NCI-H226 (cell line): ENCODE results near the gene TPPP2.

ENCODE experiments used
- DNase-seq: peaks from one replicate; pipeline ENCODE4 v3.0.0-alpha.2; 2015

Gene TPPP2

GRCh38 chr14:21081521-21082142 lies 51.6 kb downstream of the TPPP2 start:
- DNase-seq, result no peak
